AG09309 (cell line): ENCODE measurements around the gene DIP2C.
A peak's percentile ranks its signal among the peaks of the same experiment; 100 is the strongest.

Source experiments
- DNase-seq: peaks from one replicate; pipeline ENCODE4 v3.0.0-alpha.2; 2010; ENCODE audit warnings: low read depth
- H3K4me3 ChIP-seq: 2 replicates; pipeline ENCODE4 v1.5.1; 2011; ENCODE audit warnings: mild to moderate bottlenecking, low read depth, low read length, moderate library complexity; ENCODE audit not compliant: control insufficient read depth
- TF ChIP-seq, protein P1 (sequence below): IDR thresholded peaks from 2 replicates; pipeline ENCODE4 v1.5.1; 2011; ENCODE audit warnings: mild to moderate bottlenecking, low read depth, low read length, inconsistent platforms; ENCODE audit not compliant: insufficient read depth, control insufficient read depth; ENCODE audit errors: missing control alignments

Gene DIP2C

DNA sequence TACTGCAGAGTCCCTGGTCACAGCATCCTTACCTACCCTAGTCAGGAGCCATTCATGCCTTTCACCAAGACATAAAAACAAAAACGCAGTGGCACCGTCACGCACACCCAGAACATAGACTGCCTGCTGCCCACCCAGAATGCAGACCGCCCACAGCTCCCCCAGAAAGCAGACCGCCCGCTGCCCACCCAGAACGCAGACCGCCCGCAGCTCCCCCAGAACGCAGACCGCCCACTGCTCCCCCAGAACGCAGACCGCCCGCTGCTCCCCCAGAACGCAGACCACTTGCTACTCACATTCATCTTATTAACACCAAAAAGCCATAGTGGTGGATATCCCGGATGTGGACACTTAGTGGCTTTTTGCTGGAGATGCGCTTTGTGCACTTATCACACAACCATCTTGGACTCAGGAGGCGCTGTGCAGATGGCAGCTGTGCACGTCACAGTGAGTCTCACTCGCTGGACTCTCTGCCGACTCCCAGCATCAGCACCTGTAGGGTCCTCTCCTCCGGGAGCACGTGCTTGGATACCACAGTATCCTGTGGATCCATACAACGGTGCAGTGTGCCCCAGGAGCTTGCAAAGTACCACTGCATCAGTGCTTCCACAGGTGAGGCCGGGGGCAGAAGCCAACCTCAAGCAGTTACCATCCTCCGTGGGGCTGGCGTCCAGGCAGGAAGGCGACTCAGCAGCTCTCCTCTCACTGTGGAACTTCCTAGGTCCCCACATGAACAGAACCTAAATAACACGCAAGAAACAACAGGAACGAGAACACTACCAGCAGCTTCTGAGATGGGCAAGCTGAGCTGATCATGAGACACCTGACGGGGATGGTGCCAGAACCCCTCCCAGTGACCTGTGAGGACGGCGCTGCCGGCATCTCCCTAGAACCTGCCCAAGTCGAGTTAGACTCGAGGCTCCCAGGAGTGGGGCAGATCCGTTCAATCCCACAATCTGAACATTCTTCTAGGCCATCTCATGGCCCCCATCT, 161.0 kb downstream of the DIP2C start:
- H3K4me3 ChIP-seq = no peak overlapping the region
- no peak for DNase-seq
- TF ChIP-seq, protein P1, sequence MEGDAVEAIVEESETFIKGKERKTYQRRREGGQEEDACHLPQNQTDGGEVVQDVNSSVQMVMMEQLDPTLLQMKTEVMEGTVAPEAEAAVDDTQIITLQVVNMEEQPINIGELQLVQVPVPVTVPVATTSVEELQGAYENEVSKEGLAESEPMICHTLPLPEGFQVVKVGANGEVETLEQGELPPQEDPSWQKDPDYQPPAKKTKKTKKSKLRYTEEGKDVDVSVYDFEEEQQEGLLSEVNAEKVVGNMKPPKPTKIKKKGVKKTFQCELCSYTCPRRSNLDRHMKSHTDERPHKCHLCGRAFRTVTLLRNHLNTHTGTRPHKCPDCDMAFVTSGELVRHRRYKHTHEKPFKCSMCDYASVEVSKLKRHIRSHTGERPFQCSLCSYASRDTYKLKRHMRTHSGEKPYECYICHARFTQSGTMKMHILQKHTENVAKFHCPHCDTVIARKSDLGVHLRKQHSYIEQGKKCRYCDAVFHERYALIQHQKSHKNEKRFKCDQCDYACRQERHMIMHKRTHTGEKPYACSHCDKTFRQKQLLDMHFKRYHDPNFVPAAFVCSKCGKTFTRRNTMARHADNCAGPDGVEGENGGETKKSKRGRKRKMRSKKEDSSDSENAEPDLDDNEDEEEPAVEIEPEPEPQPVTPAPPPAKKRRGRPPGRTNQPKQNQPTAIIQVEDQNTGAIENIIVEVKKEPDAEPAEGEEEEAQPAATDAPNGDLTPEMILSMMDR = no peak

DNA sequence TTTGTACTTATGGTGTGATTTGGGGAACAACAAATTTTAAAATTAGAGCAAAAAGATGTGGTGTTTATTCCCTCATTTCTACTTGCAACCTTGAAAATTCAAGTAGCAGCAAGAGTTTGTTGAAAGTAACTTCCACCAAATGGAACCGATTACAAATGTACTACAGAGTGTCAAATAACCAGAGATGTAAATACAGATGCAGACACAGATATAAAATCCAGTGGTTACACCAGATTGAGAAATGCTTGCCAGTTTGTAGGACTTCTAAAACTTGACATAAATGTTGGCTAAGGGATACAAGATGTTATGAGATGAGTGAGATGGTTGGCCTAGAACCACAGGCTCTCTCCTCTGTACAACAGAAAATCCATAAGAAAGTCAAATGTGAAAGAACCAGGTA, 162.1 kb downstream of the DIP2C start:
- TF ChIP-seq, protein P1 = no peak
- H3K4me3 ChIP-seq = no peak overlapping the region
- peak; percentile 18 for DNase-seq

DNA sequence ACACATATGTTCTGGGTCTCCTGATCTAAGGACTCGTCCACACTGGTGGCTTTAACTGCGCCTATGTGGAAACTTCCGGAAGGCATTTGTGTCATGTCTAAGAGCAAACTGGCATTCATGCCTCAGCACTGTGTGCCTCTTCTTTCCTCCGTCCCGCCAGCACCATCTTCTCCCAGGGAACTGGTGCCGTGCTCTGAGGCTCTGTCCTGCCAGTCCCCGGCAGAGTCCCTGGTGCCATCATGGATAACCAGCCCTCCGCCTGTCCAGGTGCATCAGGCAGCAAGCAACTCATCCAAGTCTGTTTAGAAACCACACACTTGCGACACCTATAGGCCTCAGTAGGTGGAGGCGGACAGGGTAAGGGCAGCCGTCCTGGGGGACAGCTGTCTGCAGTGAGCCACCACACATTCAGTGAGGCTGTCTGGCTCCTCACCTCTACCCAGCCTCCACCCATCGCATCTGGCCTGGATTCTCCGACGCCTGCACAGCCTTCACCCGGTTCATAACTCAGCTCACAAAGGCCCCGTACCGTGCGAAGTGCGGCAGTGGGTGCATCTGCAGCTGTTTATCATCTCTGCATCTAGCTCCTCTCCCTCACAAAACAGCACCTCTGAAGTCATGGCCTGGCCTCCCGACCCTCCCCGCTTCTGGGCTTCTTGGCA, 162.7 kb downstream of the DIP2C start:
- TF ChIP-seq, protein P1 = no peak
- DNase-seq = no peak
- no peak overlapping the region for H3K4me3 ChIP-seq

DNA sequence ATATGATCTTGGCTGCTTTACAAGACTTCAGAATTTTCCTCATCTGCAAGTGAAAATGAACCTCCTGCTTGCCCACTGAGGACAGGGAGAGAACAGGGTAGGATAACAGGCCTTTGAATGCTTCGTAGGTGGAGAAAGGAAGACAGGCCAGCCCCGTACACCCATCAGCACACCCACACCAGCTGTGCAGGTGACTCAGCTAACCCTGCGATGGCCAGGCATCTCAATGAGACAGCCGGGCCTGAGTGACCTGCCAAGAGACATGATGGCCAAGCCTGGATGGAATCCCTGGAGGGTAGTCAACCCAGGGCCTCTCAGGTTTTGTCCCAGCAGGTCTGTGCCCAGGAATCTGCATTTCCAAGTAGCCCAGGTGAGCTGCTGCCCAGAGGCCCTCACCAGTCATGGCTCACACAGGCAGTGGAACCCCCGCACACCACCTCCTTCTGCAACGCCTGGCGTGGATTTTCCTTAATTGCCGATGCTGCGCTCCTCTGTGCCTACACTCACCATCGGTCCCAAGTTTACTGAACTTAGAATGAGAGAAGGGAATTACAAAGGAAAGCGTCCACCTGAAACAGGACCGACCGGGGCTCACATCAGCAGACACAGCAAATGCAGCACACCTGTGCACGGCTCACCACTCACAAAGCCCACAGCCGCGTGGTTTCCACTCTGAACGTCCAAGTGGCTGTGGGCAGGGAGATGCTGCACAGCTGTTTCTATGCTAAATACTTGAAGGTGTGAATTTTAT, 163.7 kb downstream of the DIP2C start:
- TF ChIP-seq, protein P1 = no peak
- no peak for DNase-seq
- H3K4me3 ChIP-seq = no peak overlapping the region

DNA sequence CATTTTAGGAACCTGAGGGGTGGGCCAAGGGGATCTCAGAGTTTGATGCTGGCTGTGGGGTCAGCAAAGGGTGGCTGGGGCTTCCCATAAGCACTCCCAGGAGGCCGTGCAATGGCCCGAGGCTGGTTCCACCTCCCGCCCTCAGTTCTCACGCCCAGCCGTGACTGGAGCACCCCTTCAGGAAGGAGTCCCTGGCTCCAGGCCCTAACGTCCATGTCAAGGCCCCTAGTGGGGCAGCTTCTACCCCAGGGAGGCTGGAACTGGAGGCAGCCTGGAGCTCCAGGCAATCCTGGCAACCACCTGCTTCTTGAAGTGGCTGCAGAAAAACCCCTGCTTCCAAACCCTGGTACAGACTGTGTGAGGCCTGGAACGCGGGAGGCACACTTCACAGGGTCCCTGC, 165.5 kb downstream of the DIP2C start:
- no peak overlapping the region for H3K4me3 ChIP-seq
- TF ChIP-seq, protein P1 = no peak
- no peak for DNase-seq

DNA sequence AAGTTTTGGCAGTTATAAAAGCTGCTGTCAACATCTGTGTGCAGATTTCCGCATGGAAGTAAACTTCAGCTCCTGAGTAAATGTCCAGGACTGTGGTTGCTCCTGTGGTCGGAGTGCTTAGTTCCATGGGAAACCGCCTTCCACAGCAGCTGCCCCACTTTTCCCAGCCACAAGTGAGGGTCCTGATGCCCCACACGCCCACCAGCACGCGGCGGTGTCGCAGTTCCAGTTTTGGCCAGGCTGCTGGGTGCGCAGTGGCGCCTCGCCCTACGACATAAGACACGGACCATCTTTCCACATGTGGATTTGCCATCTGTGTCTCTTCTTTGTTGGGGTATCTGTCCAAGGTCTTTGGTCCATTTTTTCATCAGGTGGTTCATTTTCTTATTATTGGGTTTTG, 167.1 kb downstream of the DIP2C start:
- H3K4me3 ChIP-seq = no peak overlapping the region
- TF ChIP-seq, protein P1 = no peak
- DNase-seq = no peak
